Right lobe of liver (tissue), 6 donors: Measurements from ENCODE around the gene AKT1S1. TPM values are rescaled to one million over a fixed set of nuclear protein-coding genes. Genes with fewer than 3 reads are reported as not detected.

Experiments
- ATAC-seq, 4 donors: fragments of 200-7000 bp; cut with Tn5 transposase; one replicate each; pipeline ENCODE4 v1.9.1; 2020; ENCODE audit warnings: mild to moderate bottlenecking in 4 of 4, moderate library complexity in 4 of 4
- DNase-seq, 3 donors: peaks; one replicate each; pipeline ENCODE4 v3.0.0-alpha.2; 2020
- H3K27ac ChIP-seq, 3 donors: fragments of 200-600 bp; one replicate each; pipeline ENCODE4 v1.8.0; 2022
- H3K27me3 ChIP-seq, 2 donors: fragments of 200-600 bp; one replicate each; pipeline ENCODE4 v1.8.0; 2022
- H3K36me3 ChIP-seq, 4 donors: fragments of 200-600 bp; sonication (generic) in 1 of 4; one replicate each; pipeline versions ENCODE4 v1.5.1 to v1.8.0; 2017 to 2022; ENCODE audit warnings: control low read depth in 1 of 4
- H3K4me1 ChIP-seq, 4 donors: fragments of 200-600 bp; sonication (generic) in 1 of 4; one replicate each; pipeline versions ENCODE4 v1.5.1 to v1.8.0; 2017 to 2022; ENCODE audit warnings: control low read depth in 1 of 4
- H3K4me3 ChIP-seq, 3 donors: fragments of 200-600 bp; one replicate each; pipeline ENCODE4 v1.8.0; 2022
- H3K9me3 ChIP-seq, 4 donors: fragments of 200-600 bp; sonication (generic) in 1 of 4; one replicate each; pipeline versions ENCODE4 v1.5.1 to v1.8.0; 2017 to 2022; ENCODE audit warnings: control low read depth in 1 of 4
- POLR2A ChIP-seq: fragments of 450-650 bp; IDR thresholded peaks from one replicate; pipeline ENCODE4 v1.6.1; 2017; ENCODE audit warnings: antibody characterized with exemption, mild to moderate bottlenecking
- WGBS: methylation state at CpG from one replicate; pipeline ENCODE4 v1.1.6; 2018; ENCODE audit warnings: low coverage, low lambda C conversion rate; ENCODE audit not compliant: insufficient coverage; ENCODE audit errors: missing lambda C conversion rate; 5-methylcytosine and 5-hydroxymethylcytosine counted together
- intact Hi-C, 2 donors: fragments of 100-400 bp; cut with DNase I; formaldehyde crosslinking; loops; one replicate each; pipeline versions ENCODE4 v1.11.2 to v1.14.1; 2022
- total RNA-seq, 6 experiments: library from RNA; depleted of rRNA in 2 of 6; stranded (reverse); fragments of >200 nt in 2 of 6; fragmentation: NEBNext Ultra II Directional in 3 of 6; extraction: Animal tissue kit (Norgen Biotek cat#: 25700) in 3 of 6; gene quantifications; one replicate each; pipeline versions ENCODE4 v1.1.0 to v1.2.4, GENCODE V29; 2016 to 2023
- TF ChIP-seq, protein P1 (sequence below), 4 donors: fragments of 200-600 bp in 3 of 4; fragments of 450-650 bp in 1 of 4; IDR thresholded peaks; one replicate each; pipeline versions ENCODE4 v1.5.1 to v1.8.0; 2016 to 2022; ENCODE audit warnings: antibody characterized with exemption in 4 of 4, mild to moderate bottlenecking in 2 of 4
- donor health status: DM: no; HTN: yes; CAD: no.
- donor health status: DM: no; HTN: no; CAD: no.
- donor health status: DM: no; HTN: no; CAD: no.
- donor health status: DM: no; HTN: yes; CAD: no.
- donor health status: DM: no; HTN: yes; CAD: no.

Gene AKT1S1
- total RNA-seq, 6 experiments from 2014 or later = 18.2 to 27.0 (median 22.4) TPM

DNA sequence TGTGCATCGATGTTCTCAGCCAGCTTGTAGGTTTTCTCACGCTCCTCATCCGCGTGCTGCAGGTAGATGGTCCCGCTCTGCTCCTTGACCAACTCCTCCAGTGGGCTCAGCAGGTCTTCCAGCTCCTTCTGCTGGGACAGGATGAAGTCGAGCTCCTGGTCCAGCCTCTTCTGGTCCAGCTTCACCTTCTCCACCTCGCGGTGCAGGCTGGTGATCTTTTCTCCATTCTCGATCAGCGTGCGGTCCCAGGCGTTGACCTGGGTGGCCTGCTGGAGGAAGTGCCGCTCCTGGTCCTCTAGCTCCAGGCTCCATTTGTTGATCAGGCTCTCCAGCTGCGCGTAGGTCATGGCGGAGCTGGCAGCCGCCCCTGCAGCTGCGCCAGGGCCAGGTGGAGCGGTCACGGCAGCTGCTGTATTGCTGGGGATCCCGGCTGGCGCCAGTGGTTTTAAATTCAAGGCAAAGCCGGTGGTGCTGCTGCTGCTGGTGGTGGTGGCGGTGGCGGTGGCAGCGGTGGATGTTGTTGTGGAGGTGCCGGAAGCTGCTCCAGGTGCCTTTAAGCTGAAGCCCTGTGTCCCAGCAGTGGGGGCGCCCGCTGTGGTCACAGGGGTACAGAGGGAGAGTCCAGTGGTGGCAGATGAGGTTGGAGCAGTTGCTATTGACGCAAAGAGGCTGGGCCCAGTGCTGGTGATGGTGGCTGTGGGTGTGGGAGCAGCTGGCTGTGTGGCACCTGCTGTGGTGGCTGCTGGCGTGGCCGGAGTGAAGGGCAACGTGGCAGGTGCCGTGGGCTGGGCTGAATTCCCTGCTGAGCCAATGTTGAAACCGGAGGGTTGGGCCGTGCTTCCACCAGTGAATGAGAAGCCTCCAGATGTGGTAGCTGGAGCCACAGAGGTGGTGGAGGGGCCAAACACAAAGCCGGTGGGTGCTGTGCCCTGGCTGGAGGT is 31.6 kb upstream of the AKT1S1 start:
- 97% methylated on average over 20 of the region's 37 CpGs for WGBS
- H3K9me3 ChIP-seq = no peaks in the 10 kb centered on the region
- H3K36me3 ChIP-seq = peaks cover 0 to 21% (median 5%) of the 10 kb centered on the region in 4 donors
- intact Hi-C loops = no loop called here
- H3K27ac ChIP-seq = no peak overlapping the region
- DNase-seq (no peak), ATAC-seq (no peak)
- H3K27me3 ChIP-seq = no peaks in the 10 kb centered on the region
- H3K4me3 ChIP-seq = no peak overlapping the region
- TF ChIP-seq POLR2A = no peak
- TF ChIP-seq, protein P1, sequence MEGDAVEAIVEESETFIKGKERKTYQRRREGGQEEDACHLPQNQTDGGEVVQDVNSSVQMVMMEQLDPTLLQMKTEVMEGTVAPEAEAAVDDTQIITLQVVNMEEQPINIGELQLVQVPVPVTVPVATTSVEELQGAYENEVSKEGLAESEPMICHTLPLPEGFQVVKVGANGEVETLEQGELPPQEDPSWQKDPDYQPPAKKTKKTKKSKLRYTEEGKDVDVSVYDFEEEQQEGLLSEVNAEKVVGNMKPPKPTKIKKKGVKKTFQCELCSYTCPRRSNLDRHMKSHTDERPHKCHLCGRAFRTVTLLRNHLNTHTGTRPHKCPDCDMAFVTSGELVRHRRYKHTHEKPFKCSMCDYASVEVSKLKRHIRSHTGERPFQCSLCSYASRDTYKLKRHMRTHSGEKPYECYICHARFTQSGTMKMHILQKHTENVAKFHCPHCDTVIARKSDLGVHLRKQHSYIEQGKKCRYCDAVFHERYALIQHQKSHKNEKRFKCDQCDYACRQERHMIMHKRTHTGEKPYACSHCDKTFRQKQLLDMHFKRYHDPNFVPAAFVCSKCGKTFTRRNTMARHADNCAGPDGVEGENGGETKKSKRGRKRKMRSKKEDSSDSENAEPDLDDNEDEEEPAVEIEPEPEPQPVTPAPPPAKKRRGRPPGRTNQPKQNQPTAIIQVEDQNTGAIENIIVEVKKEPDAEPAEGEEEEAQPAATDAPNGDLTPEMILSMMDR (IDR thresholded peaks at IDR 0.05) = no peak
- H3K4me1 ChIP-seq = peaks cover 0 to 14% (median 6%) of the 10 kb centered on the region in 4 donors

DNA sequence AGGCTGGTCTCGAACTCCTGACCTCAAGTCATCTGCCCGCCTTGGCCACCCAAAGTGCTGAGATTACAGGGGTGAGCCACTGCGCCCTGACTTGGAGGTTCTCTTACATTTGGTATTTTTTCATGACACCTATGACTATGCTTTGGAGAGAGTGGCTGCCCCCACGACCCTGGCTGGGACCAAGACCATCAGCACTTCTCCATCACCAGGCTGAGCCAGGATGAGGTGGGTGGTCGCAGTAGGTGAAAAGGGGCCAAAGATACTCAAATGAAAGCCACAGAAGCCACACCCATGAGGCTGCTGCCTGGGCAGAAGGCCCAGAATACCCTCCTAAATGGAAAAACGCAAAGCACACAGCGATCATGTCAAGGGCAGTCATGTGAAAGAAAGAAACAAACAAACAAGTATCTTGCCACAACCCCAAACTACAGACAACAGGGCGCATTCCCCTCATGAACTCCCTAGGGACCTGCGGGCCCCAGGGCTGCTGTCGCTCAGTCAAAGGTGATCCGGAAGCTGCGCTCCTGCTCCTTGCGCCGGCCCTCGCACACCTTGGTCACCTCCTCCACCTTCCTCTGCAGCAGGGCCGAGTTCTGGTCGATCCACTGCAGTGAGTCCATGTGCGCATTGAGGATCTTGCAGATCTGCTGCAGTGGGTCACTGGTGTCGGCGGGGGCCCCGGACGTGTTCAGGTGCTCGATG is 30.7 kb upstream of the AKT1S1 start:
- 92% methylated on average over 10 of the region's 23 CpGs for whole genome bisulfite sequencing
- intact Hi-C loops = no loop called here
- Histone ChIP-seq H3K27me3 (no peaks in the 10 kb centered on the region), H3K4me3 (no peak overlapping the region), H3K9me3 (no peaks in the 10 kb centered on the region), H3K36me3 (peaks cover 0 to 17% (median 5%) of the 10 kb centered on the region in 4 donors), H3K4me1 (peaks cover 0 to 14% (median 6%) of the 10 kb centered on the region in 4 donors), H3K27ac (no peak overlapping the region)
- TF ChIP-seq, protein P1 (IDR thresholded peaks at IDR 0.05) = no peak
- TF ChIP-seq POLR2A = no peak
- ATAC-seq (no peak), DNase-seq (no peak)

DNA sequence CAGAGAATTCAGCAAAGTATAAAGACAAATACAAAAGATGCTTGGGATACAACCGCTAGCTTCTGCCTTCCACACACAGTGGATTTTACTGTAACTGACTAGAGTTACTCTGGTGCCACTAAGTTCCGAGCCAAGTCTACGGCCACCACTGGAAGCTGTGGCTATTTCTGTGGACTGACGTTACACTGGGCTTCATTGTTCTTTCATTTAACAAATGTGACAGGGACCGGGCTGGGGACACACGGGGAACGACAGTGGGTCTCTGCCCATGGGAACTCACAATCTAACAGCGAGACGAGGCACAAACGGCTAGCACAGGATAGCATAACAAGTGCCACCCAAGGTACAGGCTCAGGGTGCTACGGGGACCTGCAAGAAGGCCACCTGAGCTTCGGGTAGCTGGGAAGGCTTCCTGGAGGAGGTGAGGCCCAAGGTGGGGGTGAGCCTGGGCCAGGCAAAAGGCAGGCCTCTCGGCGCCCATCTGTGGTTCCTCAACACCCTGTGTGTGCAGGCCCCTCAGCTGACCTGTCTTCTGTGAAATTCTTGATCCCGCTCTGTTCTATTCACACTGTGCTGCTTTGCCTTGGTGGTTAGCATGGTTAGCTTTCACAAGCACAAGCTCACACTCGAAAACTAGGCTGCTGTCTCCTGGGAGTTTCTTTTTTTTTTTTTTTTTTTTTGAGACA is 29.9 kb upstream of the AKT1S1 start:
- H3K9me3 ChIP-seq = no peaks in the 10 kb centered on the region
- H3K4me3 ChIP-seq = no peak overlapping the region
- no peak overlapping the region for H3K27ac ChIP-seq
- peaks cover 0 to 14% (median 6%) of the 10 kb centered on the region in 4 donors for H3K4me1 ChIP-seq
- TF ChIP-seq, protein P1 (IDR thresholded peaks at IDR 0.05) = no peak
- TF ChIP-seq POLR2A = no peak
- 85% methylated on average over 6 of the region's 16 CpGs for WGBS
- ATAC-seq (no peak), DNase-seq (no peak)
- no peaks in the 10 kb centered on the region for H3K27me3 ChIP-seq
- intact Hi-C loops = no loop called here
- H3K36me3 ChIP-seq = peaks cover 0 to 16% (median 5%) of the 10 kb centered on the region in 4 donors

DNA sequence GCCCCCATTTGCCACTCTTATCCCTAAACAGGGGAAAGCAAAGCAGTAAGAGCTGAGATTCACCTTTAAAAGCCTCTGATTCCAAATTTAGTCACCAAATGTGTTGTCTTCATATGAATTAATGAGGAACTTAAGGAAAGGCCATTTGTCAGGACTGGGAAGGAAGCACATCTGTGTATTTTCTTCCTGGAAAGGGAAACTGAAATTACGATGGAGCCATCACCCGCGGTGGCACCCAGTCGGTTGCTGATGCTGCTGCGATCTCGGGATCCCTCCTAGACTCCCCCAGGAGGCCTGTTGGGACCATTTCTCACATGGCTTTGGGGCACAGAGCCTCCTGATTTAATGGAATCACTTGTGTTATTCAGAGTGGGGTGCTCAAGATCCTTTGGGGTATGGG is 27.0 kb upstream of the AKT1S1 start:
- ATAC-seq (peak in 2 of 4 donors; percentile 20 to 24), DNase-seq (no peak)
- no peaks in the 10 kb centered on the region for H3K27me3 ChIP-seq
- TF ChIP-seq, protein P1 (IDR thresholded peaks at IDR 0.05) = no peak
- no peak for TF ChIP-seq POLR2A
- H3K36me3 ChIP-seq = peaks cover 0 to 14% (median 5%) of the 10 kb centered on the region in 4 donors
- 50% methylated on average over 6 of the region's 6 CpGs for WGBS
- no peaks in the 10 kb centered on the region for H3K9me3 ChIP-seq
- intact Hi-C loops = loop anchor here in 1 of 2 donors (5.0 kb wide), 1 partner anchor 413 kb away; no protein-coding TSS in a partner anchor
- no peaks in the 10 kb centered on the region for H3K4me1 ChIP-seq
- H3K27ac ChIP-seq = no peak overlapping the region
- no peak overlapping the region for H3K4me3 ChIP-seq
